Measurements from ENCODE around the gene IL17RE. TPM values are rescaled to one million over a fixed set of nuclear protein-coding genes. Genes with fewer than 3 reads are reported as not detected.
A peak's percentile ranks its signal among the peaks of the same experiment; 100 is the strongest.

The IL17RE gene
- total RNA-seq, 4 donors from 2014 or later: 49.2 to 116 (median 77.8) TPM

DNA sequence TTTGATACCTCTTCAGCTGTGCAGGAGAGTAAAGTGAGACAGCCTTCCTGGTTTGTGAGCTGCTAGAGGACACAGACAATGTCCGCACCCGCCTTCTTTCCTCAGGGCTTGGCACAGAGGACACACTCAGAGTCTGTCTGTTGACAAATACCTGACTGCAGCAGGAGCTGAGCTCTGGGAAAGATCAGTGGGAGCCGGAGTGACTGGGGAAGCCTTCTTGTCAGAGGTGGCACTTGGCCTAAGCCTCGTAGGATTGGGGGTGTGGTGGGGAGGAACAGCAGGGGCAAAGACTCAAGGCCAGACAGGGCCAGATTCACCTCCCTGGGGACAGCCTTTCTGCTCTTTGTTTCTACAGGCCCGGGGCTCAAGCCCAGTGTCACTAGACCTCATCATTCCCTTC, 11.0 kb downstream of the IL17RE start:
- Histone ChIP-seq H3K4me3 (no peak overlapping the region), H3K27ac (peak overlapping the region; percentile 92), H3K4me1 (peaks cover 66% of the 10 kb centered on the region), H3K27me3 (no peaks in the 10 kb centered on the region), H3K9me3 (no peaks in the 10 kb centered on the region), H3K36me3 (peaks cover 26% of the 10 kb centered on the region)
- WGBS: 55% methylated on average over 5 of the region's 5 CpGs
- peak; percentile 75 to 84 for DNase-seq (ENCODE audit: low spot score in 2 of 2)
- no peak for TF ChIP-seq POLR2AphosphoS5 (IDR thresholded peaks at IDR 0.05)
- TF ChIP-seq, protein P1, sequence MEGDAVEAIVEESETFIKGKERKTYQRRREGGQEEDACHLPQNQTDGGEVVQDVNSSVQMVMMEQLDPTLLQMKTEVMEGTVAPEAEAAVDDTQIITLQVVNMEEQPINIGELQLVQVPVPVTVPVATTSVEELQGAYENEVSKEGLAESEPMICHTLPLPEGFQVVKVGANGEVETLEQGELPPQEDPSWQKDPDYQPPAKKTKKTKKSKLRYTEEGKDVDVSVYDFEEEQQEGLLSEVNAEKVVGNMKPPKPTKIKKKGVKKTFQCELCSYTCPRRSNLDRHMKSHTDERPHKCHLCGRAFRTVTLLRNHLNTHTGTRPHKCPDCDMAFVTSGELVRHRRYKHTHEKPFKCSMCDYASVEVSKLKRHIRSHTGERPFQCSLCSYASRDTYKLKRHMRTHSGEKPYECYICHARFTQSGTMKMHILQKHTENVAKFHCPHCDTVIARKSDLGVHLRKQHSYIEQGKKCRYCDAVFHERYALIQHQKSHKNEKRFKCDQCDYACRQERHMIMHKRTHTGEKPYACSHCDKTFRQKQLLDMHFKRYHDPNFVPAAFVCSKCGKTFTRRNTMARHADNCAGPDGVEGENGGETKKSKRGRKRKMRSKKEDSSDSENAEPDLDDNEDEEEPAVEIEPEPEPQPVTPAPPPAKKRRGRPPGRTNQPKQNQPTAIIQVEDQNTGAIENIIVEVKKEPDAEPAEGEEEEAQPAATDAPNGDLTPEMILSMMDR (IDR thresholded peaks at IDR 0.05): no peak

DNA sequence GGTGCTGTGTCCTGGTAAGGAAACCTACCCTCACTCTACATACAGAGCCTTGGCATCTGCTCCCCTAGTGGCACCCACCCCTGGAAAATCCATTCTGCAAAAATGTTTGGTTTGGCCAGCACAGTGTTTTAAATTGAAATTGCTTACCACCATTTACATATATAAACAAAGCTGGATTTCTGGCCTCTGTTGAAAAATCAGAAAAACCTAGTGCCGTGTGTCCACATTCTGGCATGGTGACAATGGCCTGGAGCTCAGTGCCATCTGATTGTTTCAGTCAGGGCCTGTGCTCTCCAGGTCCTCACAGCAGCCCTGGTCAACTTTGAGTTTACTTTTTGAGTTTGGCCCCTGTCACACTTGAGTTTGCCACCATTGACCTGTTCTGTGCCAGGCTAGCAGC, 11.4 kb downstream of the IL17RE start:
- H3K27ac ChIP-seq: peak overlapping the region; percentile 92
- H3K4me3 ChIP-seq: no peak overlapping the region
- DNase-seq (ENCODE audit: low spot score in 2 of 2): no peak
- peaks cover 22% of the 10 kb centered on the region for H3K36me3 ChIP-seq
- peaks cover 63% of the 10 kb centered on the region for H3K4me1 ChIP-seq
- no CpG with 5 or more reads among the region's 1 CpG for WGBS
- H3K27me3 ChIP-seq: no peaks in the 10 kb centered on the region
- no peak for TF ChIP-seq EP300 (IDR thresholded peaks at IDR 0.05)
- TF ChIP-seq, protein P1 (IDR thresholded peaks at IDR 0.05): no peak
- TF ChIP-seq POLR2AphosphoS5 (IDR thresholded peaks at IDR 0.05): no peak
- TF ChIP-seq POLR2A (IDR thresholded peaks at IDR 0.05): no peak
- no peaks in the 10 kb centered on the region for H3K9me3 ChIP-seq

DNA sequence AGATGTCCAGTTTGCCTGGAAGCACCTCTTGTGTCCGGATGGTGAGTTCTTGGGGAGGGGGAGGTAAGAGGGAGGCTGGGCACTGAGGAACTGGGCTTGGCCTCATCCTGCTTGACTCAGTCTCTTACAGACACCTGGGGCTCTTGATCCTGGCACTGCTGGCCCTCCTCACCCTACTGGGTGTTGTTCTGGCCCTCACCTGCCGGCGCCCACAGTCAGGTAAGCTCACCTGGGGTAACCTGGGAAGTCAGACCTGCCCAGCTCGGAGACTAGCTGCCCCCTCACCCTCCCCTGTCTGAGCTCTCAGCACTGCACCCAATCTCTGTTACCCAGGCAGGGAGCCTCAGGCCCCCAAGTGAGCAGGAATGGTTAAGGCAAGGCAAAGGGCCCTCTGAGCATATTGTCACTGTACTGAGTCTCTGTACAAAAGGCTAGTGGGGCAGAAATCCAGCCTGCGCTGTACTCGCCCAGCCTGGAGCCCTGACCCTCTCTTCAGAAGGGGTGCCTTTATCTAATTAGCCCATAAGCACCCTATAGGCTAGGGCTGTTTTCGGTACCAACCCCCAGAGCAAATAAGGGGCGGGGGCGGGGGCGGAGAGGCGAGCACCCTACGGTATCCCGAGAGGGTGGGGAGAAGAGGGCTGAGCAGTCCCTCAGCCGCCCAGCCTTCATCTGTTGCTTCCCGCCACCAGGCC, 12.1 kb downstream of the IL17RE start:
- peak overlapping the region; percentile 62 for H3K4me3 ChIP-seq
- no peak for TF ChIP-seq POLR2AphosphoS5 (IDR thresholded peaks at IDR 0.05)
- 34% methylated on average over 6 of the region's 15 CpGs for whole genome bisulfite sequencing

DNA sequence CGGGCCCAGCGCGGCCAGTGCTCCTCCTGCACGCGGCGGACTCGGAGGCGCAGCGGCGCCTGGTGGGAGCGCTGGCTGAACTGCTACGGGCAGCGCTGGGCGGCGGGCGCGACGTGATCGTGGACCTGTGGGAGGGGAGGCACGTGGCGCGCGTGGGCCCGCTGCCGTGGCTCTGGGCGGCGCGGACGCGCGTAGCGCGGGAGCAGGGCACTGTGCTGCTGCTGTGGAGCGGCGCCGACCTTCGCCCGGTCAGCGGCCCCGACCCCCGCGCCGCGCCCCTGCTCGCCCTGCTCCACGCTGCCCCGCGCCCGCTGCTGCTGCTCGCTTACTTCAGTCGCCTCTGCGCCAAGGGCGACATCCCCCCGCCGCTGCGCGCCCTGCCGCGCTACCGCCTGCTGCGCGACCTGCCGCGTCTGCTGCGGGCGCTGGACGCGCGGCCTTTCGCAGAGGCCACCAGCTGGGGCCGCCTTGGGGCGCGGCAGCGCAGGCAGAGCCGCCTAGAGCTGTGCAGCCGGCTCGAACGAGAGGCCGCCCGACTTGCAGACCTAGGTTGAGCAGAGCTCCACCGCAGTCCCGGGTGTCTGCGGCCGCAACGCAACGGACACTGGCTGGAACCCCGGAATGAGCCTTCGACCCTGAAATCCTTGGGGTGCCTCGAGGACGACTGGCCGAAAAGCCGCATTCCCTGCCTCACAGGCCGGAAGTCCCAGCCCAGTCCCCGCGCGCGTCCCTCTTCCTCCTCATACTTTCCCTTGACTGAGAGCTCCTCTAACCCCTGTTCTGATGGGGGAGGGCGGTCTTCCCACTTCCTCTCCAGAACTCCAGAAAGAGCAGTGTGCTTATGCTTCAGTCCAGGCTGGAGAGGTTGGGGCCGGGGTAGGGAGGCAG, 12.8 kb downstream of the IL17RE start:
- TF ChIP-seq EP300 (IDR thresholded peaks at IDR 0.05) (no peak), POLR2A (IDR thresholded peaks at IDR 0.05) (no peak)
- TF ChIP-seq, protein P1 (IDR thresholded peaks at IDR 0.05): peak in 1 of 2 donors; percentile 42
- WGBS: 23% methylated on average over 23 of the region's 99 CpGs
- Histone ChIP-seq H3K4me1 (peaks cover 63% of the 10 kb centered on the region), H3K36me3 (peaks cover 12% of the 10 kb centered on the region), H3K4me3 (peak overlapping the region; percentile 62), H3K9me3 (no peaks in the 10 kb centered on the region), H3K27me3 (no peaks in the 10 kb centered on the region), H3K27ac (peak overlapping the region; percentile 92)
- DNase-seq (ENCODE audit: low spot score in 2 of 2): peak; percentile 83 to 88

More for the DNA sequence above, 12.1 kb downstream of the IL17RE start:
- Histone ChIP-seq H3K27me3 (no peaks in the 10 kb centered on the region), H3K9me3 (no peaks in the 10 kb centered on the region), H3K4me1 (peaks cover 63% of the 10 kb centered on the region), H3K36me3 (peaks cover 17% of the 10 kb centered on the region), H3K27ac (peak overlapping the region; percentile 92)
- no peak for DNase-seq (ENCODE audit: low spot score in 2 of 2)

DNA sequence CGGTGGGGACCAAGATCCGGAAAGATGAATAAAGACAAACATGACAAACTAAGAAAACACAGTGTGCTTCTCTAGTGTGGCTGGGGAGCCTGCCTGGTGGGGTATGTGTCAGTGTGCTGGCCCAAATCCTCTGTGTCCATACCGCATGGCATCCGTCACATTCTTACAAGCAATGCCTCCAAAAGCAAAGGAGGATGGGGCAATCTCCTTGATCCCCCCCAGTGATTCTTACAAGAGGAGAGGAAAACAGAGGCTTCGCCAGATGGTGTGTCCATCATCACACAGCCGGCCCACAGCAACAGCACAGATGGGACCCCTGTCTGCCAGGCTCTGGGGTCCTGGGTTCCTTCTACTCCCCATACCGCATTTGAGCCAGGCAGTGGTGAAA, 13.7 kb downstream of the IL17RE start:
- 27% methylated on average over 5 of the region's 7 CpGs for WGBS
- Histone ChIP-seq H3K4me1 (peaks cover 63% of the 10 kb centered on the region), H3K9me3 (no peaks in the 10 kb centered on the region), H3K27me3 (no peaks in the 10 kb centered on the region), H3K27ac (peak overlapping the region; percentile 92), H3K4me3 (peak overlapping the region; percentile 62), H3K36me3 (peaks cover 4% of the 10 kb centered on the region)
- no peak for DNase-seq (ENCODE audit: low spot score in 2 of 2)
- TF ChIP-seq, protein P1 (IDR thresholded peaks at IDR 0.05): no peak
- no peak for TF ChIP-seq EP300 (IDR thresholded peaks at IDR 0.05)
- TF ChIP-seq POLR2AphosphoS5 (IDR thresholded peaks at IDR 0.05): no peak
- no peak for TF ChIP-seq POLR2A (IDR thresholded peaks at IDR 0.05)
